ENCODE data around the gene MIGA1.

The MIGA1 gene

GRCh38 chr1:77846966-77847365 lies 67.5 kb downstream of the MIGA1 start:
- DNase-seq (ENCODE audit: low read depth in 2 of 2, low spot score in 1 of 2) = no peak

- no peak for DNase-seq (ENCODE audit: low read depth in 2 of 2, low spot score in 1 of 2)
Observed at GRCh38 chr1:77847621-77848080, 68.2 kb downstream of the MIGA1 start.

DNA sequence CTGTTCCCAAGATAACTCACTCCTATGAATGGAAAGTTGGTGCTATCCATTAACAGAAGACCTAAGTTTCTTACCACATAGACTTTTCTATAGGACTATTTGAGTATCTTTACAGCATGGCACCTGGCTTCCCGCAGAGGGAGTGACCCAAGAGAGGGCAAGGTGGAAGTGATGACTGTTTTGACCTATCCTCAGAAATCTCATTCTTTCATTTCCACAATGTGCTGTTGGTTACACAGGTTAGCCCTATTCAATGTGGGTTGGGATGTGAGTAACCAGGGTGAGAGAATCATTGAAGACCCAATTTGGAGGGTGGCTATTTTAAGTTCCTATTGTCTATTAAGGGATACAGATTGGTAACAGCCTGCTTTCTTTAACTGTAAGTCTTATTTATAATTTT lies 70.6 kb downstream of the MIGA1 start:
- no peak for DNase-seq (ENCODE audit: low read depth in 2 of 2, low spot score in 1 of 2)

GRCh38 chr1:77857552-77857951 lies 78.1 kb downstream of the MIGA1 start:
- DNase-seq (ENCODE audit: low read depth in 2 of 2, low spot score in 1 of 2) = no peak

DNA sequence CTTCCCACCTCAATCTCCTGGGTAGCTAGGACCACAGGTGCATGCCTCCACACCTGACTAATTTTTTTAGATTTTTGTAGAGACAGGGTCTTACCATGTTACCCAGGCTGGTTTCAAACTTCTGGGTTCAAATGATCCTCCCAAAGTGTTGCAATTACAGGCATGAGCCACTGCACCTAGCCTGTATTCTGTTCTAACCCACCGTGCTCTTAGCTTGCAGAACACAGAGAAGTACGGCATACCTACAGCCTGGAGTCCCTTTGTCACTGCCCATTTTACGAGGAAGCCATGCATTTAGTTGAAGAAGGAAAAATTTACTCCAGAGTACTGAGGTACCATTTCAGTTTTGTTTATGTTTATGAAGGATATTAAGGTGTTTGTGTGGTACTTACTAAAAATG lies 79.3 kb downstream of the MIGA1 start:
- DNase-seq (ENCODE audit: low read depth in 2 of 2, low spot score in 1 of 2) = no peak

GRCh38 chr1:77859248-77859647 lies 79.8 kb downstream of the MIGA1 start:
- no peak for DNase-seq (ENCODE audit: low read depth in 2 of 2, low spot score in 1 of 2)

DNA sequence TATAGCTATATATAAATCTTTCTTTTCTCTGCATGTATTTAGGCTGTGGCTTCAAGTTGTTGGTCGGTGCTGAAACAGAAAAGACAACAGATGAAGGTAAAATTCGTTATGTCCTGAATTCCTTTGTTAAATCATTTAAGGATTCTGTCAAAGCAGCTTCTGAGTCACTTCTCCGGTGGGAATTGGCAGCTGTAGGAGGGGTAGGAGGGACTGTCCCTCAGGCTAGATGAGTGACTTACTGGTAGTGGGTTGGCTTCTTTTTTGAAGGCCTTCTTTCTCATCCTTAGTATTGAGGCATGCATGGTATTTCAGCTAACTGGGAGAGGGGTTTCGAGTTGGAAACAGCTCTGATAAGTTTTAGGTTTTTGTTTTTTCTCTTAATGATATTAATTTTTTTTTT lies 86.8 kb downstream of the MIGA1 start:
- no peak for DNase-seq (ENCODE audit: low read depth in 2 of 2, low spot score in 1 of 2)

DNA sequence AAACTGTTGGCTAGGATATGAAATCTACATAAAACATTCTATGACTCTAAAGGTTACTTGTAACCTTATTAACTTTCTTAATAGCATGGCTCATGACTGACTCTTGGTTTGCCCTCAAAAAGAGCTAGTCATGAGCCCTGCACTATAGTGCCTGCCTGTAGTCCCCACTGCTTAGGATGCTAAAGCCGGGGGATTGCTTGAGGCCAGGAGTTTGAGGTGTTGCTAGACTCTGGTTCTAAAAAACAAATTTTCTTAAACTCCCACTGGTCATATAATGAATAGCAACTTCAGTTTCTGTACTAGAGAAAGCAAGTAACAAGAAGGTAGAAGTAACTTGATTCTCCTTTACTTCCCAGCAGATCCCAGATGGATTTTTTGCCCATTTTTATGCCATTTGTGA lies 93.2 kb downstream of the MIGA1 start:
- no peak for DNase-seq (ENCODE audit: low read depth in 2 of 2, low spot score in 1 of 2)

DNA sequence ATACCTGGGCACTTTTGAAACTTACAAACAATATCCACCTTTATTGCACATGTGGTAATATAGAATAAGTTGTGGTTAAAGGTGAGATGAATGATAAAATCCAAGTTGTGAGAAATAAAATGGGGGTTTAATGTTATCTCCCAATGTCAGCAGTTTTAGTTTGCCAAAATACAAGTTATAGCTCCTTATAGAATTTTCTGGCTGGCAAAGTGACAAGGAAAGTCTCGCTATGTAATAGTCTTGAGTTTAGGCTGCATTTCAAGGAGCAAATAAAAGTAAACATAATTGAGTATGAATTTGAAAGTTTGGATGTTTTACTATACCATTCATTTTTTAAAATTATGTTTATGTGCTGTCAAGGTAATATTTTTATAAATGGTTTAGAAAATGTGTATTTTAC lies 94.0 kb downstream of the MIGA1 start:
- no peak for DNase-seq (ENCODE audit: low read depth in 2 of 2, low spot score in 1 of 2)

GRCh38 chr1:77874804-77875445 lies 95.5 kb downstream of the MIGA1 start:
- DNase-seq (ENCODE audit: low read depth in 2 of 2, low spot score in 1 of 2) = no peak

DNA sequence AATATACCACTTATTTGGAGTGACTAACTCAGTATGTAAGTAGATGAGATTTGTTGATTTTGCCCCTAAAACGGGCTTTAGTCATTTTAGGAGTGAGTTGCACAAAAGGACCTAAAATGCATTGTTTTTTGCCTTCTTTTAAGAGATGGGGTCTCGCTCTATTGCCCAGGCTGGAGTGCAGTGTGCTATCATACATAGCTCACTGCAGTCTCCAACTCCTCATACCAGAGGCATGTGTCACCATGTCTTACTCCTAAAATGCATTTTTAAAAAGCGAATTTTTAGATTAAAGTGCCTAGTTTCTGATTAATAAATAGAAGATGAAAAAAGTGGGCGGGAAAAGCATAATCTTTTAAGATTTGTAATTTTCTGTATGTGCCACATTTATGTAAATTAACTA lies 97.4 kb downstream of the MIGA1 start:
- DNase-seq (ENCODE audit: low read depth in 2 of 2, low spot score in 1 of 2) = no peak

DNA sequence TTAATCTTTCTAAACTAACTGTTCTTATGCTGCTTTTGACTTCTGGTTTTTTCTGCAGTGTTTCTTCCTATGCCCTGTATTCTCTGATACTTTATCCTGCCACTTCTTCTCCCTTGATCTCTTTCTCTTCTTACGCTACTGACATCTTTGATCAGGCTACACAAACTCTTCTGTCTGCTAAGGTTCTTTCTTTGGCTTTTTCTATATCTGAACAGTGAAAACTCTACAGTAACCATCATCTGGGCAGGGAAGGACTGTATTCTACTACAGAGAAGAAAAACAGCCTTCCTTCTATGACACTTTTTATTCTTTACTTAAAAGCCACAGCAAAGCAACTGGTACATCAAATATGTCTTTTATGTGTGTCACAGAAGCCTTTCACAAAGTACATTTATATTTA lies 101.6 kb downstream of the MIGA1 start:
- no peak for DNase-seq (ENCODE audit: low read depth in 2 of 2, low spot score in 1 of 2)

GRCh38 chr1:77882411-77882810 lies 103.0 kb downstream of the MIGA1 start:
- DNase-seq (ENCODE audit: low read depth in 2 of 2, low spot score in 1 of 2) = no peak

DNA sequence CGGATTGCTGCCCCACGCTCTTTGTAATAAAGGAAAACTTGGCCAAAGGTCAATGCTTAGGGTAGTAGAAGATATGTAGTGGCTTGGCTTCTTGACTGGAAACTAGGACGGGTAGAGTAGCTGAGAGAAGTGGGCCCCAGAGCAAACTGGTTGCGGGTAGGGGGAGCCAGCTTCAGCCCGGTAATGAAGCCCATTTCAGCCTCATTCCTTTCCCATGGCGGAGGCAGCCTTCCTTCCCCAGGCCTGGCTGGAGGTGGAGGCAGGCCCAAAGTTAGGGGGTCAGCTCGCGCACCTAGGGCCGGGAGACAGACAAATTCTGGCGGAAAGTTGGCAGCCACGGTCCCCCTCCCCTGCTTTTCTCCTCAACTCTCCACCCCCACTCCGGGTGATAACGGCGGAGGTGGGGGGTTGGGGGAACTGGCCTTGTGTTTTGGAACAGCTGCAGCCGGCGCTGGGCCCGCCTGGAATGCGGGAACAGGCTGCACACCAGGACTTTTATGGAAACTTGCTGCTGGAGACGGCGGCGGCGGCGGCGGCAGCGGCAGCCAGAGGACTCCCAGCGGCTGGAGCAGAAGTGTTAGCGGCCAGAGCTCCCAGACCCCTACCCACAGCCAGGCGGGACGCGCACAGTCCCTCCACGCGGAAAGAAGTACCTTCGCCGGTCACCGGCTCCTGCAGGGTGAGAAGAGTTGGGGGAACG lies 108.8 kb downstream of the MIGA1 start, which contains the start of gene NEXN:
TSS of gene NEXN (plus strand) at position 544 of the 700 bp plus-strand sequence. CDS start 27,483 bp downstream, outside the sequence.
- no peak for DNase-seq (ENCODE audit: low read depth in 2 of 2, low spot score in 1 of 2)

DNA sequence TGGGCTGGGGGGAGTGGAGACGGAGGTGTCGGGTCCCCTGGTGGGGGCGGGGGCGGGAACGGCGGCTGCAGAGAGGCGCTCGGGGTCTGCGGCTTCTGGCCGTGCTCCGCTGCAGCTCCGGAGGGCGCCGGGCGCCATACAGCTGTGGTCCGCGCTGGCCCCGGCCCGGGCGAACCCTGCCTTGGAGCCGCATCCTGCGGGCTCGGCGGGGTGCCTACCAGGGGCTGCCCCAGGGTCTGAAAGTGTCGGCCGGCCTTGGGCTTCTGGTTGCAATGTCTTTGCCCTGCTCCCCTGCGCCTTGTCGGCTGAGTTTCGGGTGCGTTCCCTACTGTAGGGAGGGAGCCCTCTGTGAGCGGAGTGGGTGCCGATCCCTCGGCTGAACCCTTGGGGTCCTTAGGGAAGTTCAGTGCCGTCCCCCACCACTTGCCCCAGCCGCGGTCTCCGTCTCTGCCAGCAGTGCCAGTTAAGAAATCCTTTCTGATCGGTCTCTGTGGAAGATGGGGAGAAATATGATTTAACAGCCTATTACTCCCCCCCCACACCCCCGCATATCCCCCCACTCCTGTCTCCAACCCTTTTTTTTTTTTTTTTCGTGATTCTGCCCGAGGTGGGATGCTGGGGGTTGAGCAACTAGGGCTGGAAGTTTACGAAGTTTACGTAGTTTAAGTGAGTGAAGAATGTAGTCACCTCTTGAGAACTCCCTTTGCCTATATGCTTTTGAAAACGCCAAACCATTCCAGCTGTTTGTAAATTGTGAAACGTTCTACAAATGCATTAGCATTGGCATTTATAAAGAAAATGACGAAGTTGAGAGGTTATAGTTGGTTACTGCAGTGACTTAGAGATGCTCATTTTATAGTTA lies 109.6 kb downstream of the MIGA1 start:
- DNase-seq (ENCODE audit: low read depth in 2 of 2, low spot score in 1 of 2) = no peak

DNA sequence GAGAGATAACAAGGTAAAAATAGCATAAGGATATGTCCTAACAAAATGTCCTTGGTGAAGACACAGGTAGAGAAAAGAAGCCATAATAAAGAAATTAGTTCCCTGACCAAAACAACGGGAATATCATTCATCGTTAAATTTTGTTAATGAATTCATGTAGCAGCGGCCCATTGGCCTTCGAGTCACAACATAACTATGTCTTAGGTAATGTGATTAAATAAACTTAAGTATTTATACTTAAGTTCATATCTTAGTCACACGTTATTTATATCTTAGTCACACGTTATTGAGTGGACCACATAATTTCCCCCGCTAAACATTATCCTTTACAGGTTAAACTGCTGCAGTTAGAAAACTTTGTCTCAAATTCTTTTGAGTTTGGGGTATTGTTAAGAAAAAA lies 110.2 kb downstream of the MIGA1 start:
- no peak for DNase-seq (ENCODE audit: low read depth in 2 of 2, low spot score in 1 of 2)

GRCh38 chr1:77891200-77891599 lies 111.8 kb downstream of the MIGA1 start:
- DNase-seq (ENCODE audit: low read depth in 2 of 2, low spot score in 1 of 2) = no peak

- no peak for DNase-seq (ENCODE audit: low read depth in 2 of 2, low spot score in 1 of 2)
Observed at GRCh38 chr1:77899647-77900320, 120.3 kb downstream of the MIGA1 start.

- no peak for DNase-seq (ENCODE audit: low read depth in 2 of 2, low spot score in 1 of 2)
Observed at GRCh38 chr1:77900687-77901293, 121.3 kb downstream of the MIGA1 start.

- no peak for DNase-seq (ENCODE audit: low read depth in 2 of 2, low spot score in 1 of 2)
Observed at GRCh38 chr1:77905603-77906002, 126.2 kb downstream of the MIGA1 start.

- no peak for DNase-seq (ENCODE audit: low read depth in 2 of 2, low spot score in 1 of 2)
Observed at GRCh38 chr1:77906019-77906545, 126.6 kb downstream of the MIGA1 start.

Measured in stimulated activated CD8-positive, alpha-beta memory T cell treated with anti-CD3 and anti-CD28 coated beads, Interleukin-4, amount 100 ng/mL, for 4 hours (primary cell).